Jurkat, Clone E6-1 (cell line): ENCODE results near the gene VCL.

Source experiments
- DNase-seq: peaks from one replicate; pipeline ENCODE4 v3.0.0-alpha.2; 2011; ENCODE audit warnings: low read depth, low spot score
- H3K4me3 ChIP-seq: 2 replicates; pipeline ENCODE4 v1.5.1; 2011; ENCODE audit warnings: mild to moderate bottlenecking, low read length, control low read depth, moderate library complexity

Gene VCL

GRCh38 chr10:74163319-74164068, 165.6 kb downstream of the VCL start:
- H3K4me3 ChIP-seq, result no peak overlapping the region
- no peak for DNase-seq

DNA sequence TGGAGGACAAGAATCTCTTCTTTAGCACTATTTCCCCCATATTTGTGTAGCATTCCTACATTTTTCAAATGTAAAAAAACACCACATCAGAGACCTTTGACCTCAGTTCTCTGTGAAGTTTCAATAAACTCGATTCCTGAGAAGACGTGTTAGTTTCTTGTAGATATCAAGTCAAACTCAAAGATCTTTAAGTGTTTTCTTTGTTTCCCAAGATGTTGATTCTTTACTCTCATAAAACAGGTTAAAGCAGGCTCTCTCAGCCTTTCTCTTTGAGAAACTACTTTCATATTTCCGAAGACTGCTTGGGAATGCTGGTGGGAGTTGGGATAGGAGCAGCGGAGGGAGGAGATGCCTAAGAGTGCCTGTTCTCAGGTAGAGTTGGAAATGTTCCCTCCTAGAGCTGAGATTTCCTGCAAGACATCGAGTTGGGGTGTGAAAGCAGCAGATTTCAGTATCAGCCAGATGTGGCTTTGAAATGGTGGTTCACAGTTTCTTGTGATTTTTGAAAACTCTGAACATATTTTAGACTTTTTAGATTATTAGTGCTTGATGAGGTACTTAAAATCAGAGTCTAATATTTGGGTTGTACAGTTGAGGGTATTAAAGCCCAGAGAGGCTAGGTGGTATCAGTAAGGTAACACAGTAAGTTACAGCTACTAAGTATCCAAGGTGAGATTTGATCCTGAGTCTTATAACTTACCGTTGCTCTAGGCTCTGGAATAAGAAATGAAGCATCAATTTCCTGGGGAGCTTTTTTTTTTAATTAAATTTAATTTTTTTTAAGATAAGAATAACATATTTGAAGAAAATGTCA, 167.0 kb downstream of the VCL start:
- no peak for DNase-seq
- no peak overlapping the region for H3K4me3 ChIP-seq

- H3K4me3 ChIP-seq, result no peak overlapping the region
- DNase-seq, result no peak
These were observed 167.6 kb downstream of the VCL start for GRCh38 chr10:74165530-74165901.

GRCh38 chr10:74167443-74167842, 169.5 kb downstream of the VCL start:
- no peak overlapping the region for H3K4me3 ChIP-seq
- DNase-seq, result no peak
